Stimulated activated CD4-positive, alpha-beta T cell treated with anti-CD3 and anti-CD28 coated beads, Interleukin-12 subunit alpha, Interleukin-12 subunit beta, amount 100 ng/mL, for 48 hours (primary cell): ENCODE results near the gene TP53INP2.
"Not testable (repeated sequence)": the region's sequence is repeated elsewhere in the genome, so short reads cannot be mapped to it uniquely, and the experiment has no call there.

Experiments used
- DNase-seq, 3 donors: peaks; one replicate each; pipeline ENCODE4 v3.0.0-alpha.2; 2020; ENCODE audit warnings: low read depth in 2 of 3, low spot score in 1 of 3

TP53INP2 gene

DNA sequence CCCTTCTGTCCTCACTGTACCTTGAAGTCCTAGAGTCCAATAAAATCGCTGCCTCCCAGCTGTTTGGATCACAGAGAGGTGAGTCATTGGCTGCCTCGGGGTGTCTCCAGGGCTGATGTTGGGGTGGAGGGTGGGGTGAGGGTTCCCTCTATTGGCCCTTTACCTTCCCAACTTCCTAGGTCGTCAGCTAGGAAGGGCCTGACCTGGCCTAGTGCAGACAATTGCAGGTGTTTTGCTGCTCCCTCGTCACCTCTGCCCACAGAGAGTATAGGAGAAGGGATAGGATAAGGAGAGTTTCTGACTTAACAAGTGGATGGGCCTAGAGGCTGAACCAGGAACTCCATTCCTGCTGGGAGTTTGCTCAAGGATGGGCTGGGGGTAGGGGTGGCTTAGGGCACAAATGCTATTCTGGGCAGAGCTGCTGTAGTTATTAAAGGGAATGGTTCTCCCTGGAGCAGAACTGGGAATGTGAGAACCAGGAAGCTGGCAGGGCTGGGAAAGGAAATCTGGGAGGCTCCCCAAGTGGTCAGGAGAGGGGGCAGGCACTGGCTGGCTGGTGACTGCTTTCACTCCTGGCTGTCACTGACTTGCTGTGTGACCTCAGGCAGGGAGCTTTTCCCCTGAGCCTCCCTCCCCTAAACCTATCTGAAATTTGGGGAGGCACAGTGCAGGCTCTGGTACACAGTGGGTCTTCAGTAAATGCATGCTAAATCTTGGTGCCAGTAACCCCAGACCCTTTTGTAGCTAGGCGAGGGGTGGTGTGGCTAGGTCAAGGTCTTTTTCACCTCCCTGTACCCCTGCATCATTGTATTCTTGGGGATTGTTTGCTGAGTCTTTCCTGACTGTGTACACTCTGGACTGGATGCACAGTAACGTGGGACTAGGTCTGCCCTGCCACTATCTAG lies 1.5 kb downstream of the TP53INP2 start:
- DNase-seq = no peak

DNA sequence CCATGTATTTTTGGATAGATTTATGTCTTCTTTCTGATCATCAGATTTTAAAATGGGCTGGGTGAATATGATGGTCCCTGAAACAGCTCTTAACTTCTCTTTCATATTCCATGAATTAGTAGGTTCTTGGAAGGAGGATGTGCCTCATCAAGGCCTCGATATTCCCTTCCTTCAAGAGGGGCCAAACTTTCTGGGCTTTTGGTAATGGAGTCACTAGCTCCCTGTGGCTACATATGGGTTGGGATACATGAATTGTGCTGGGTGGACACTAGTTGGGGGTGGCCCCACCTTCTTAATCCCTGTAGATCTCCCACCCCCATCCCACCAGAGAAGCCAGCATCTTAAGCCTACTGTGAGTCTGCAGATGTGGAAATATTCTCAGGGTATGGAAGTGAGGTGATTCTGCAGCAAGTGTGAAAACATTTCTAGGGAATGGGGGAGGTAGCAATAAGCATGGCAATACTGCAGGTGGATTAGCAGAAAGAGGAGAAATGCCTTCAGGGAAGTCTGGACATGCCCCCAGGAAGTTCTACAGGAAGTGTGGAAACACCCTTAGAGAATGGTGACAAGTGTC lies 2.2 kb downstream of the TP53INP2 start:
- no peak for DNase-seq

DNA sequence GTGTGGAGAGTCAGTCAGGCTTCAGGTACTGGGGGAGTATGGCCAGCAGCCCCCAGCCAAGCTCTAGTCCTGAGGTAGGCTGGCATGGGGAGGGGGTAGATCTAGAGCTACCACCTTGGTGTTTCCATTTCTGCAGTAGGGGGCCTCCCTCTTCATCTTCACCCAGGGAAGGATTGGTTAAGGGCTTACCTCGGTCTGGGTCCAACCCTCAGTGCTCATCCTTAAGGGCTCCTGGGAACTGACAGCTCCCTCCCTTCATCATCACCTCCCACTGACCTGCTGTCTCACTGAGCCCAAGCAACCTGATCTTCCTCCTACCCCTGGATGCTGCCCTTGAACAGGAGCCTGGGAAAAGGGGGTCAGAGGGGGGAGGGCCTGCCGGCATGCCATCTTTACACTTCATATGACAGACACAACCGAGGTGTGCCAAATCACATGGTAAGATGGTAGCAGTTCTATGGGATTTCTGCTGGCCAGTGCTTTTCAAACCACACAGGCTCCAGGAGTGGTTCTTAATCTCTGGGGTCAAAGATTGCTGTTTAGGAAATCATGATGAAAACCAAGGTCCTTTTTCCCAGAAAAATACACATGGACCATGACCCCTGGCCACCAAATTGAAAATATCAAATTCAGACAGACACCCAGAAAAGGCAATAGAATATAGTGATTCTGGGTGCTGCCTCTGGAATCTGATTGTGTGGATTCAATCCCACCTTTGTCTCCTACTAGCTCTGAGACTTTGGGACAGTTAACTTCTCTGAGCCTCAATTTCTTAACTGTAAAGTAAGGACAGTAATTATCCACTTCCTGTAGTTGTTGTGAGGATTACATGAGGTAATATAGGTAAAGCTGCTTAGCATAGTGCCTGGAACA lies 3.0 kb downstream of the TP53INP2 start:
- no peak for DNase-seq

DNA sequence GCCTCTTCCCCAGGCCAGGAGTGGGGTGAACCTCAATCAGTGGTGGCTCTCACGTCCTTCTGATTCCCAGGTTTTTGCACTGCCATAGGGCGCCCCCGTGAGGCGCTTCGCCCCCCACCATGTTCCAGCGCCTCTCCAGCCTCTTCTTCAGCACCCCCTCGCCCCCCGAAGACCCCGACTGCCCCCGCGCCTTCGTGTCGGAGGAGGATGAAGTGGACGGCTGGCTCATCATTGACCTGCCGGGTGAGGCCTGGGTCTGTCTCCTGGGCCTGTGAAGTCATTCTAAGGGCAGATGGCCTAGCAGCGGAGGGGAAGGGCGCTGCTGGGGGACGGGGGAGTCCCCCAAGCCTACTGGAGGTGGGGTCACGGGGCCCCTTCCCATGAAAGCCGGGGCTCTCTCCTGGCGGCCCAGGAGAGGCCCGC lies 4.5 kb downstream of the TP53INP2 start:
- DNase-seq = peak in 2 of 3 donors; percentile 41 to 56

DNA sequence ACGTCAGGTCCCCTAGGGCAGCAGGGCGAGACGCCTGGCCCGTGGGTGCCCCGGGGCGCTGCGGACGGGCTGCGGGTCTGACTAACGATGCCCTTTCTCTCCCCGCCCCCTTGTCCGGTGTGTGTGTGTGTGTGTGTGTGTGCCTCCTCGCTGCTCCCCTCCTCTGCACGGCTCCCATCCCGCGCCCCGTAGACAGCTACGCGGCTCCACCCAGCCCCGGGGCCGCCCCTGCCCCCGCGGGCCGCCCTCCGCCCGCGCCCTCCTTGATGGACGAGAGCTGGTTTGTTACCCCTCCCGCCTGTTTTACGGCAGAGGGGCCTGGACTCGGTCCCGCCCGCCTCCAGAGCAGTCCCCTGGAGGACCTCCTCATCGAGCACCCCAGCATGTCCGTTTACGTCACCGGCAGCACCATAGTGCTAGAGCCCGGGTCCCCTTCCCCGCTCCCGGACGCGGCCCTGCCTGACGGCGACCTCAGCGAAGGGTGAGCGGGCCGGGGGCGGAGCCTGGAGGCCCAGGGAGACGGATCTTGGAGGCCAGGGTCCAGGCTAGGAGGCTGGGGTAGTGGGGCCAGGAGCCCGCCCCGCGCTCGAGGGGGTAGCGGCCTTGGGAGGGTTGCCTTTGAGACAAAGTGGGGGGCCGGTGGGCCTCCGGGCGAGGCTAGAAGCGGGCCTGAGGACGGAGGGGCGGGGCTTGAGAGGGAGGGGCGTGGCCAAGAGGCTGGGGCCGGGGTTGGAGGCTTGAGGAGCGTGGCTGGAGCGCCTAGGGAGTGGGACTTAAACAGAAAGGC lies 5.1 kb downstream of the TP53INP2 start:
- DNase-seq = peak; percentile 60 to 78 (median 76)

DNA sequence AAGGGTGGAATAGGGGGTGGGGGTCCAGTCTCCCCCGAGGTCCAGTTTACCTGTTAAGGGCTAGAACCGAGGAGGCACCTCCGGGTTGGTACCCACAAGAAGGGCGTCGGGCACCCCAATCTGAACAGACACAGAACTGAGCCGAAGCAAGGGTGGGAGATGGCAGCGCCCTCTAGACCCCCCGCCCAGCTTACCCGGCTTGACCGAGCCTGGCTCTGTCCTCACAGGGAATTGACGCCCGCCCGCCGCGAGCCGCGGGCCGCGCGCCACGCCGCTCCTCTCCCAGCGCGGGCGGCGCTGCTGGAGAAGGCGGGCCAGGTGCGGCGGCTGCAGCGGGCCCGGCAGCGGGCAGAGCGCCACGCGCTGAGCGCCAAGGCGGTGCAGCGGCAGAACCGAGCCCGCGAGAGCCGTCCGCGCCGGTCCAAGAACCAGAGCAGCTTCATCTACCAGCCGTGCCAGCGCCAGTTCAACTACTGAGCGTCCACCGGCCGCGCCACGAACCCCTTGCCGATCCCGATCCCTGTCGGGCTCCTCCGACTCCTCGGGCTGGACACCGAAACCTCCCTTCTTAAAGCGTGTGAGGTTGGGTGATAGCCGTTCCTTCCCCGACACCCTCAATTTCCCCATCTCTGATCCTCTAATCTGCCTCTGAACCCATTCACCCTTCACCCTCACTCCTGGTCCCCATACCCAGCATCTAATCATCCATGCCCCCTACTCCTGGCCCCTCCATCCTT lies 5.9 kb downstream of the TP53INP2 start:
- DNase-seq = no peak

DNA sequence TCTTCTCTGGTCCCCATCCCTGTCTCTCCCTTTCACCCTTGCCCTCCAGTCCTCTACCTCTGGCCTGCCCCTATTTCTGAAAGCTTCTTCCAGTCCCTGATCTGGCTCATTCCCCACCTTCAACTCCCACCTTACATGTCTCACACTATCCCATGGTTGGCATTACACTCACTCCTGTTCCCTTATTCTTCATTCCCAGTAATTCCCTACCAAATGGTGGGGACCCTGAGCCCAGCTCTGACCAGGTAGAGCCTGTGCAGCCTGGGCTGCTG lies 6.4 kb downstream of the TP53INP2 start:
- no peak for DNase-seq

DNA sequence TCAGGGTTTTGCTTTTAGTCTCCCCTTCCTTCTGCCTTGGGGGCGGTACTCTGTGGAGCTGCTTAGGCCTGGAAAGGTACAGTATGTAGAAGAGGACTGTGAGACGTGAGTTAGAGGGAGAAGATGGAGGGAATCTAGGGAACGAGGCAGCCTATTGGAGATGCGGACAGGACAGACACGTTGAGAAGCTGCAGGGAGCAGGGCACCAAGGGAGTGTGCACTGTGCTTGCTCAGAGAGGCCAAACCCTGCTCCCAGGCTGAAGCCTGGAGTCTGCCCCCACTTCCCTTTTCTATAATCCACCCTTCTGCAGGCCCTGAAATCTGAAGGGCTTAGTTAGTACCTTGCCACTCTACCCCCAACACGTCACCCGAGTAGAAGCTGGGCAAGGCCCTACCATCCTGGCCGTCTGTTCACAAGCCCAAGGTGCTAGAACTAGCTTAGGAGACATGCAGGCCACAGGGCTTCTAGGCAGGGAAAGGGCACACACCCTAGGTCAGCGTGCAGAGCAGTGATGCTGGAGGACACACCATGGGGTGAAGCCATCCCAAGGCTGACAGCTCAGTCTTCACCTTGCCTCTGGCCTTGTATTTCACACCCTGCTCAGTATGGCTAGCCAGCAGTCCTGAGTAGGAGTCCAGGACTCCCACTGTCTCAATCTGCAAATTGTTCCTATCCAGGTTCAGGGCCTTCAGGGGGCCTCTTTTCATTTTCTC lies 6.9 kb downstream of the TP53INP2 start:
- no peak for DNase-seq

DNA sequence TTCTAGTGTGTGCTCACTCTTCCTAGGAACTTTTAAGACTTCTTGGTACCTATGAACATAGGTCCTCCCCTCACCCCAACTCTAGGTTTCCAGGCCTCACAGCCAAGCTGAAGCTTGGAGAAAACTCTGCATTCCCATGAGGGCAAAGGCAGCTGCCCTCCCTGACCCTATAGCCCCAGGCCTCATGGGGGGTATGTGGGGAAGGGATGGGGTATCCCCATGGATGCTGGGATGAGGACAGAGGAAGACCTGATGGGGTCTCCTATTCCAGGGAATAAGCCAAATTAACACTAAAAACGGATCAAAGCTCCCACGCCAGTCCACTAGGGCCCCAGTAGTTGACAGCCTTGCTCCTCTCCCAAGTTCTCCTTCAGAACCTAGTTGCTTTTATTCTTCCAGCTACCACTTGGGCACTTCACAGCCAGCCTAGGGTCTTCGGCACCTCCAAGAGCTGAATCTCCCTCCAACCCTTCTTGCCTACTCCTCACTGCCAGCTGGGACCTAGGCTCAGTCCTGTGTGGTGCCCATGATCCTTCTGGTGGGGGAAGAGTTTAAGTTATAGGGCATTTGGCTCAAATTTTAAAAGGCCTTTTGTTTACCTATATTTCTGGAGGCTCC lies 7.8 kb downstream of the TP53INP2 start:
- no peak for DNase-seq

DNA sequence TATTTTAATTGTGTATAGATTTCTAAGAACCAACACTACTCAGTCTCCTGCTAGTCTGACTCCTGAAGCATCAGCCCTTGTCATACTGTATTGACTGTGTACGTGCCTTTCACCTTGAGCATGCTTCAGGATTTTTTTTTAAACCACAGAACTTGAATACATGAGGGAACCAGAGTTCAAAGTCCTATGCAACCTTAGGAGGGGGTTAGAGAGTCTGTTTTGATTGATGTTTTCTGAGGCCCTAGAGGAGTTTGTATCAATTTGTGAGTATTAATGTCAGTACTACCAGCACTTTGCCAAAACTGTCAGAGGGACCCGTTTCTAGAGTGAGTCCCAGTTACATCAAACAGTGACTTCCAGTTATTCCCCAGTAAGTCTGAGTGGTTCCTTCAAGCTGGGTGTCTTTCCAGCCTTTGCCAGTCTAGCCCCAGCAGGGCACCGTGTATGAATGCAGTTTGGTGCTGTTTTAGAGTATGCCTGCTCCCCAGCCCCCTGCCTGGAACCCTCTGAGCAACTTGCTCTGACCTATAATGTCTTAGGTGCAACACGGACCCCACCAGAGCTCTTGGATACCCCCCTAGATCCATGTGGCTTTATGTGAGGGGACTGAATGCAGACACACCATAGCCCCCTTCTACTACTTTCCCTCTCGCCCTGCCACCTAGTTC lies 8.5 kb downstream of the TP53INP2 start:
- no peak for DNase-seq

DNA sequence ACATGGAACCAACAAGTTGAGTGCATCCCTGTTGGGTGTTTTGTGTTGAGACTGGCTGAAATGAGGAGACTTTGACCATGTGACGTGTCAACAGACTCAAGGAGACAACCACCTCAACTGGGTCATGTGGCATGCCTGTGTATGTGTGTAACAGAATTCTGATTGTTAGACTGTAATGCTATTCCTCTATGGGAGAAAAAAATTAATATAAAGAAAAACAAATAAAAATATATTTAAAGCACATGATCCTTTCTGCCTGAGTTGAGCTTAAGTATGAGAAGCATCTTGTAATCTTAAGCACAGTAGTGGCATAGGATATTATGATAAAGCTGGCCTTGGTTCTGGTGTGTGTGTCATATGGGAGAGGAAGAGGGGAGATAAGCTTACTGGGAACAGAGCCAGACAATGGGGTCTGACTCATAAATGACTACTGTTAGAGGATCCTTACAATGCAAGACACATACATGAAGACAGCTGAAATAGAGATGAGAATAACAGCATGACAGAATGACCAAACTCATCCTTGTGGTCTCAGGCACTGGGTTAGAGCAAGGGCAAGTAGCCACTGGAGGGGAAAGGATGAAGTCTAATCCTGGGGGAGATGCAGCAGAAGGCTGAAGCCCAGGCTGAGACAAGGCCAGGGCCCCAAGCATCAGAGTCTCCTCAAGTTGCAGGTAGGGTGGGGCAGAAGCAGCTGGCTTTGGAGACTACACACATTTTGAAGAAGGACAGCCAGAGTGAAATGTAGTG lies 9.2 kb downstream of the TP53INP2 start:
- no peak for DNase-seq

DNA sequence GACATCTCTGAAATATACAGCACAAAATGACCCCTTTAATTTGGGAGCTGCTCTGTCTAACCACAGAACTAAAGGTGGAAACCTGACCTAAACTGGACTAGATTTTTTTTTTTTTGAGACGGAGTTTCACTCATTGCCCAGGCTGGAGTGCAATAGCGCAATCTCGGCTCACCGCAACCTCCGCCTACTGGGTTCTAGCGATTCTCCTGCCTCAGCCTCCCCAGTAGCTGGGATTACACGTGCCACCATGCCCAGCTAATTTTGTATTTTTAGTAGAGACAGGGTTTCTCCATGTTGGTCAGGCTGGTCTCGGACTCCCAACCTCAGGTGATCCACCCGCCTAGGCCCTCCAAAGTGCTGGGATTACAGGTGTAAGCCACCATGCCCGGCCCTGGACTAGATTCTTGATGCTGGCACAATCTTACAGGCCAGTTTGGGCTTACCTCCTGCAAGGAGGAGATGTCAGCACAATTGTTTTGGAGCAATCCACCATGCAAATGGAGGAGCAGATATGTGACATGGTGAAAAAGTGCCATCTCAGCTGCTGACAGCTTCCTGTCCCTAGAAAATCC lies 9.9 kb downstream of the TP53INP2 start:
- DNase-seq = not testable (repeated sequence)

DNA sequence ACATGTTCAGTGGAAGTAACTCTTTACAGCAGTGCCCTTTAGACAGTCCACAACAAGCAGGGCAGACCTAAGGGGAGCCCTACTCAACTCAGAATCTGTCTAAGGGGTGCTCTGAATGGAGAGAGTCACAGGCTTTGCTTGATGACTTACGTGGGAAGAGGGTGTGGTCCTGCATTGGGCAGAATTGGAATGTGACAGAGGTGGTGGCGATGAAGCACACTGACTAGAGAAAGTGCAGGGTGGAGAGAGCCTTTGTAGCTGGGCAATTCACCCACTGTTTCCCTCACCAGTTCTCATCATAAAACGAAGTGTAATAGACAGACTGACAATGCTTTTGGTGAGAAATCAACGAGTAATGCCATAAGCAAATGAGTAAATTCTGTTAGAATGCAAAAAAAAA lies 11.2 kb downstream of the TP53INP2 start:
- no peak for DNase-seq

DNA sequence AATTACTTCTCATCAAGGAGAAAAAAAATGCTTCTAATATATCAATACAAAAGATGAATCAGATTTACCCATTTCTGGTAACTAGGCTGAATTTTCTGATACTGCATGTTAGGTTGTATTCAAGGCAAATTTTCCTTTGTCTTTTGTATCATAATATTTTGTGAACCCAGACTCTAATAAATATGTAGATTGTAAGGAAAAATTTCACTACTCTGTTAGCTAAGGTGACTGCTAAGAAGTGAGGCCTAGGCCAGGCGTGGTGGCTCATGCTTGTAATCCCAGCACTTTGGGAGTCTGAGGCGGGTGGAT lies 12.7 kb downstream of the TP53INP2 start:
- DNase-seq = no peak

DNA sequence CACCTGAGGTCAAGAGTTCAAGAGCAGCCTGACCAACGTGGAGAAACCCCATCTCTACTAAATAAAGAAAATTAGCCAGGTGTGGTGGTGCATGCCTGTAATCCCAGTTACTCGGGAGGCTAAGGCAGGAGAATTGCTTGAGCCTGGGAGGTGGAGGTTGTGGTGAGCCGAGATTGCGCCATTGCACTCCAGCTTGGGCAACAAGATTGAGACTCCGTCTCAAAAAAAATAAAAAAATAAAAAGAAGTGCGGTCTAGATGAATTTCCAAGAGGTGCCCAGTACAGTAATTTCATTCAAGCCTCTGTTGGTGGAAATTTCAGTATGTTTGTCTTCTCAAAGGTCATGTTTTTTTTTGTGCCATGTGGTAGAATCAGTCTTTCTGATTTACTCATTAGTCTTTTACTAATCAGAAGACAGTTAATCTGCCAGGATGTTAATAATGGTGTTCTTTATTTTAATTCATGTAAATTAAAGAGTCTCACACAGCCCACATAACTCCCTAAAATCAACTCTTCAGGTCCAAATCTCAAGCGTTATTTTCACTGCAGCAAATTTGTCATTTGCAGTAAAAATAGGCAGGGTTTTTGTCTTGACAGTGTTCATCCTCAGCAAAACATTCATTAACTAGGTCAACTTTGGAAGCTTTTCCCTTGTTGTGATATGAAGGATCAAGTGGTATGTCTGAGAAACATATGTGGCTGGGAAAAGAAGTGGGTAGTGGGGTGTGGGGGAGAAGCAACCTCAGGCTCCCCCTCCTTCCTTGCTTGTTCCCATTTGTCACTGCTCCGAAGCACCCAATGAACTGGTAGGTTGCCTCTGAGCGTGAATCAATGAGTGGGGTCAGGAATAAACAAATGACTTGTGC lies 13.3 kb downstream of the TP53INP2 start:
- DNase-seq = no peak

DNA sequence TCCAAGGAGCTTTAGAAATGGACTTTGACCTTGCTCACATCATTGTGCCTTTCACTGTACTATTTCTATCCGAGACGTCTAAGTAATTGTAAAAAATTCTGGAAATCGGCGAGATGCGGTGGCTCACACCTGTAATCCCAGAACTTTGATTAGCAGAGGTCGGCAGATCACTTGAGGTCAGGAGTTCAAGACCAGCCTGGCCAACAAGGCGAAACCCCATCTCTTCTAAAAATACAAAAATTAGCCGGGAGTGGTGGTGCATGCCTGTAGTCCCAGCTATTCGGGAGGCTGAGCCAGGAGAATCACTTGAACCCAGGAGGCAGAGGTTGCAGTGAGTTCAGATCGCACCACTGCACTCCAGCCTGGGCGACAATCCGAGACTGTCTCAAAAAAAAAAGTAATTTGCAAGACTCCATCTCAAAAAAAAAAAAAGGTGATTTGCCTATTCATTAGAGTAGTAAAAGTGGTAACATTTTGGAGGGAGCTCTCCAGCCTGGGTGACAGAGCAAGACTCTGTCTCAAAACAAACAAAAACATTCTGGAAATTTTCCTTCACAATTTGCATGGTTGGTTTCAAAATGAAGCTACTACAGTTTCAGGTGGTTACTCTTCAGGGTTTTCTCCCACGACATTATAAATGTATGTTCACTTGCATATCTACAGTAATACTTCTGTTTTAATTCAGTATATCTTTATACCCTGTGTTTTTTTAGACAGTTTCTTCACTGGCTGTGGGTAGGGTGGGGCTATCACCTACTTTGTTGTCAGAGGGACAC lies 15.3 kb downstream of the TP53INP2 start:
- DNase-seq = not testable (repeated sequence)
